NCI-H82 treated with DMSO at 0.1 percent for 48 hours (cell line): Measurements from ENCODE around the gene ETFRF1.

Source experiments
- DNase-seq: peaks from one replicate; lab custom pipeline; 2025; ENCODE audit not compliant: unreplicated experiment; lab: John Stamatoyannopoulos, UW

Gene ETFRF1

DNA sequence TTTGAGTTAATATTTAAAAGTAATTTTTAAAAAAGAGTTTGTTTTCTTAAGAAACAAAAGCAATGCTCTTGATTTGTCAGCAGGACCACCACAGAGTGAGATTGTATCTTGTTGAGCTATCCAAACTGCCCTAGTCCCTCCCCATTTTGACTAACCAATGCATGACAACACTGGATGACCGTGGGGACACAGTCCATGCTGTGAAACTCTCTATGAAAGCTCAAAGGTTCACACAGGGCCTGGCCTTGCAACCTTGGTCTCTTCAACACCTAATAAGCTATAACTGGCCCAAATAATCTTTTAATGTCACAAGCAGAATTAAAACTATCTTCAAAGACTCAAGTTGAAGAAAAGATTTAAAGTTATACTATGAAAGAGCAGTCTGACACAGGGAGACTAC lies 13.5 kb downstream of the ETFRF1 start:
- no peak for DNase-seq

GRCh38 chr12:25213338-25213737 lies 18.3 kb downstream of the ETFRF1 start:
- no peak for DNase-seq

GRCh38 chr12:25236190-25236589 lies 41.2 kb downstream of the ETFRF1 start:
- DNase-seq, result no peak

GRCh38 chr12:25236626-25237025 lies 41.6 kb downstream of the ETFRF1 start:
- no peak for DNase-seq

DNA sequence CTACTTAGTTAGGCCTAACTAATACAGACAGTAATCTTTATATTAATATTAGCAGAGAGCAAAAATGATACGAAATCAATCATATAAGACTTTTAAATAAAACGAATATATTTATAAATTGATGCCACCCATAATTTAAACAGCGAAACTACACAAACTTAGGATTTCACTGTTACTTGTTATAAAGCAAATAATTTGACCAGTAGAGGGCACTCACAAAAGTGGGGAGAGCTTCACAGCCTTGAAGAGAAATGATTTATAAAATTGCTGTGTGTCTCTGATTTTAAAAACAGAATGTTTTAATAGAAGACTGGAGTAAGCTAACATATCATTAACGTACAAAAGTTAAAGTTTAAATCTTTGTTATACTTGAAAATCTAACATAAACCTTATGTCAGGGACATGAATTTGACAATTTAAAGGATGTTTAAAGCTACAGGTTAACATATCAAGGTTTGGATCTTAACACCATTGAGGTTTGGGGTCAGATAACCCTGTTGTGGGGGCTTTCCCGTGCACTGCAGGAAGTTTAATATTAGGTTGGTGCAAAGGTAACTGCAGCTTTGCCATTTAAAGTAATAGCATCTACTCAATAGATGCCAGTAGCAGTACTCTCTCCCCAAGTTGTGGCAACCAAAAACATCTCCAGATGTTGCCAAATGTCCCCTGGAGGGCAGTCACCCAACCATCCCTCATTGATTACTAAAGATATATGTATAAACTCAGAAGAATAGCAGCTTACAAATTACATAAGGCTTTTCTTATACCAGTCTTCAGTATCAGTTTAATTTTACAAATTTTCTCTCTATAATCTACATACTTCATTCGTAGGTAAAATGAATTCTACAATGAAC lies 46.4 kb downstream of the ETFRF1 start:
- no peak for DNase-seq

DNA sequence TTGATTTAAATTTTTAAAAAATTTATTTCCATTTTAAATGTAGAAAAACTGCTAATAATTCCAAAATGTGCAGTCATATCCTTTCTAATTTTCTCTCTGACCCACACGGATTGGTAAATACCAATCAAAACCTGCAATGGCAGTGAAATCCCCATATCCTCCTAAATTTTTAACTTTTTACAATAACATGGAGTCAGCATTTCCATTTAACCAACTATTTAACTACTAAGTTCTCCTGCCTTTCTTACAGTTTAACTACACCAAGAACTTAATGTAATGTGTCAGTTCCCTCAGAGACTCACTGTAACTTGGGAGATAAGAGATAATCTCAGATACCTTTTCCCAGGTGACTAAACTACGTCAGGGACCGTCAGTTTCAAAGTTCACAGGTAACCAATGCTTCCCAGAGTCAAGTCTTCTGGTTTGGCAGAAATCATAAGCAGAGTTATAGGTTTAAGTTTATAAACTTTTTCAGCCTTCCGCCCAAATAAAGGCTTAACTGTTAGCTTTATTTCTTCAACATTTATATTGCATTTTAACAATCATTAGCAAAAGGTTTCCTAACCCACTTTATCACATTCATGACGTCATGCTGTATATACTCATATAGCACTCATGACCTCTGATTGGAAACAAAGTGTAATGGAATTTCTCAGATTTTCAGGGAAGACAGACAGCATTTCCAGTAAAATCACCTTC lies 48.1 kb downstream of the ETFRF1 start:
- DNase-seq, result no peak

GRCh38 chr12:25243680-25243990 lies 48.6 kb downstream of the ETFRF1 start:
- DNase-seq, result no peak

GRCh38 chr12:25245491-25245890 lies 50.5 kb downstream of the ETFRF1 start:
- no peak for DNase-seq

- DNase-seq, result no peak
These were observed 53.1 kb downstream of the ETFRF1 start for GRCh38 chr12:25248137-25248536.

GRCh38 chr12:25248732-25249131 lies 53.7 kb downstream of the ETFRF1 start:
- DNase-seq, result no peak

- peak; percentile 29 for DNase-seq
These were observed 55.1 kb downstream of the ETFRF1 start for GRCh38 chr12:25249931-25250738.

DNA sequence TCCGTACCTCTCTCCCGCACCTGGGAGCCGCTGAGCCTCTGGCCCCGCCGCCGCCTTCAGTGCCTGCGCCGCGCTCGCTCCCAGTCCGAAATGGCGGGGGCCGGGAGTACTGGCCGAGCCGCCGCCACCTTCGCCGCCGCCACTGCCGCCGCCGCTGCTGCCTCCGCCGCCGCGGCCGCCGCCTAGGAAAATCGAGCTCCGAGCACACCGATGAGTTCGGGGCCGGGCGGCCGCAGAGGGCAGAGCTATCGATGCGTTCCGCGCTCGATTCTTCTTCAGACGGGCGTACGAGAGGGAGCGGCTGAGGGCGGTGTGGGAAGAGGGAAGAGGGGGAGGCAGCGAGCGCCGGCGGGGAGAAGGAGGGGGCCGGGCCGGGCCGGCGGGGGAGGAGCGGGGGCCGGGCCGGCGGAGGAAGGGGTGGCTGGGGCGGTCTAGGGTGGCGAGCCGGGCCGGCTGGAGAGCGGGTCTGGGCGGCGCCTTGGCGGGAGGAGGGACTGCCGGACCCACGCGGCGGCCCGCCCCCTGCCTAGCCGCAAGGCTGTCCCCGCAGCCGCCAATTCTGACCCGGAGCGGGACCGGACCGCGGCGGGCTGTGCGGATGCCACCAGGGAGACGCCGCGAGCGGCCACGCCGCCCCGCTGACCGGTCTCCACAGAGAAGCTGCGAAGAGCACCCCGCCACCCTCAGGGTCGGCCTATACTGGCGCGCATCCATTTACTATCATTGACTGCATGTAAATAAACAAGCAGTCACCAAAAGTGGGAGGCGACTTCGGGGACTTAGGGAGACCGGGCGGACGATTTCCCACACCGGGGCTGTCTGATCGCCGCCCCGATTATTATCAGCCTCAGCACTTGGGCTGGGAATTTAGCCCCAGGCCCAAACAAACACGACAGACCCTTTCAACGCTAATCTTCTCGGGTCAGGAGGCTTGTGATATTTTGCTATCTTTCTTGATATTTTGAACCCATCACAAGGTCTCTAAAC lies 56.0 kb downstream of the ETFRF1 start, which contains the start of gene KRAS:
KRAS (minus strand) TSS at position 186 of the 987 bp plus-strand sequence.
- DNase-seq, result peak; percentile 90

DNA sequence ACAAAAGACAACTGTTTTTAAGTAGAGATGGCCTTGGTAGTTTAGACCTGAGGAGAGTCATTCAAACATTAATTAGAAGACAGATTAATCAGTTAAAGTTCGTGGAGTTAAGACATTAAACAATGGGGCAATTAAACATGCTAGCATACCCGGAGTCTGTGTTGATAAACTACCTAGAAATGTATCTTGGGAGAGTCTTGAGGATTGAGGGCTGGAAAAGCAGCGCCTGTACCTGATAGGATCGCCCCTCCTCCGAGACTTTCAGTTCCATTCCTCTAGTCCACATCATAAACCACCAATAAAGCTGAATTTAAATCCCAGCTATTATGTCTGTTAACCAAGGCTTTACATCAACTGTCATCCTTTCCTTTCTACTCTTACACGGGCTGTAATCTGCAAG lies 56.7 kb downstream of the ETFRF1 start:
- no peak for DNase-seq

GRCh38 chr12:25252946-25253345 lies 57.9 kb downstream of the ETFRF1 start:
- no peak for DNase-seq

DNA sequence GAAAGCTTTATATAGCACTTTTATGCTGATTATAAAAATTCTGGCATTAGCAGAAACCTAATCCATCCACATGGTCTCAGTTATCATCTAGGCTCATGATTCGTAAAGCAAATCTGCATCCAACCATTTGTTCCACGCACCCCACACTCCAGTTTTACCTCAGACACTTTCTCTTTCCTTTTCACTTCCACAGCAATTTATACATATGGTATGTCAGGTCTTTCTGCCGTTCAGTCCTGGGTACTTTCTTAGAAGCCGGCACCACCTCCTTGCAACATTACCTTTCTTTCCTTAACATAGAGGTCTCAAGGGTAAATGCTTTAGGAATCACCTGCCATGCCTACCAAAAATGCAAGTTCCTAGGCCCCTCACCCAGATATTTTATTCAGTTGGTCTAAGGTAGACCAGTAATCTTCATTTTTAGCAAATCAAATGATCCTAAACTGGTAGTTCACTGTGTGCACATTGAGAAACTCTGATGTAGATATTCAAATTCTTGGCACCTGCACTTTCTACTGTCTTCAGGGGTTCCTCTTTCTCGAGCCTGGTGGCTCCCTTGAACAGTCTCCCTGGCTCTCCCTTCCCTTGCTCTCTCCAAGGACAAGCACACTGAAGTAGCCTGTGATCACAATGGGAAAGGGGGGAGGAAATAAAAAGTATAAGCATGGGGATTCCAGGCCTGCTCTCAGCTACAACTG lies 58.5 kb downstream of the ETFRF1 start:
- no peak for DNase-seq

DNA sequence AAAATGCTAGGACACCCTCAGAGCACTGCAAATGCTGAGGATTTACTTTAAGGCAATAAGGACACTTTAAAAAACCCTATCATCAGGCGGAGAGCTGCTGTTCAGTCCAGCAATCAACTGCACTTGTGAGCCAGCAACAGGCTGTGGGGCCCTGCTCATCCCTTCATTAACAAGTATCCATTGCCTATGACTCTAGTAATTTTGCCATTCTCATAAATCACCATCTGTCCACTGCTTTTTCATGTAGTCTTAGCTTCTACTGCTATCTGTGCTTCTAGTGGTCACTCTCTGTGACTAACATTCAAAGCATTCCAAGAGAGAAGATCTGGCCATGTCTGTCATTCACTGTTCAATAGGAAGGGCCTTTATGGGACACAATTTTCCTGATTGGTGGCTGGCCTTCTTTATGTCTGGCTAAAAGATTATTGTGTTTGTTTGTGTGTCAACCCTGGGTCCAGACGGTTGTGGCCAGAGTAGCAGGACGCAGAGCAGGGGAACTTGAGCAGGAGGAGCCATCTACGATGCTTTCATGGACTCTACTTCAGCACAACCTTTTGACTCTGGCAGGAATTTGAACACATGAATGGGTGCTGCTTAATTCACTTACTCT lies 59.3 kb downstream of the ETFRF1 start:
- no peak for DNase-seq
